GM19455 (cell line): ENCODE data around the gene MT1B.

ENCODE experiments used
- ATAC-seq: cut with Tn5 transposase; IDR thresholded peaks from one replicate; pipeline ENCODE4 v1.9.1; 2021; ENCODE audit not compliant: unreplicated experiment

Gene MT1B

DNA sequence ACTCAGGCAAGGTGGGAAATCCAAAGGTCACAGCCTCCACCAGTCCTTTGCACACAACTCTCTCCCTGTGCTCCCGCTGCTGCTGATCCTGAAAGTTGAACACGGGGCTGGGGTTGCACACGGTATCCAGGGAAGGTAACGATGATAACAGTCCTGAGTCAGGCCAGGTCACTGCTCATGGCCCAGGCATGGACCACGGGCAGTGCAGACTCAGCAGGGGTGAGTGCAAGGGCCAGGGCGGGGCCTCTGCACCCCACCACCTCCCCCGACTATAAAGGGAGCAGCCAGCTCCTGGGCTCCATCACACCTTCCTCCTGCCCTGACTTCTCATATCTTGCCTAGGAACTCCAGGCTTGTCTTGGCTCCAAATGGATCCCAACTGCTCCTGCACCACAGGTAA is at the start of gene MT1B:
Gene MT1B, plus strand, starts transcription at position 301 of the 400 bp plus-strand sequence. Its CDS starts 68 bp downstream, at position 369.
- no peak for ATAC-seq

GRCh38 chr16:56603589-56603988 is 48.1 kb upstream of the MT1B start:
- ATAC-seq: no peak

- no peak for ATAC-seq
Observed at GRCh38 chr16:56604966-56605365, 46.7 kb upstream of the MT1B start.

DNA sequence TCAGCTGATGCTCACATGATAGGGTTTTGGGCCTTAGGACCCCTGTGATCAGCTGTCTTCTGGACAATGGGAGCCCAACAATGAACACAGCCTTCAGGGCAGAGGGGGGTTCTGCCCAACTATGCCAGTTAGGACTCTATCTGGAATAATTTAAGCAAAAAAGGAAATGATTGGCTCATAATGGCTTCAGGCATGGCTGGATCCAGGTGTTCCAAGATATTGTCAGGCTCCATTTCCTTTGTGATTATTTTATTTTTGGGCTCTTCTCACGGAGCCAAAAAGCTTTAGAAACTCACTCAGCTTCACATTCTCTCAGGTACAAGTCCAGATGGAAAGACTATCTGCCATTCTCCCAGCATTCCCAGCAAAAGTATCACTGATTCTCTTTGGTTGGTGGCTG is 46.2 kb upstream of the MT1B start:
- no peak for ATAC-seq

GRCh38 chr16:56606071-56606475 is 45.6 kb upstream of the MT1B start:
- no peak for ATAC-seq

GRCh38 chr16:56606476-56607108 is 45.1 kb upstream of the MT1B start:
- ATAC-seq: no peak

DNA sequence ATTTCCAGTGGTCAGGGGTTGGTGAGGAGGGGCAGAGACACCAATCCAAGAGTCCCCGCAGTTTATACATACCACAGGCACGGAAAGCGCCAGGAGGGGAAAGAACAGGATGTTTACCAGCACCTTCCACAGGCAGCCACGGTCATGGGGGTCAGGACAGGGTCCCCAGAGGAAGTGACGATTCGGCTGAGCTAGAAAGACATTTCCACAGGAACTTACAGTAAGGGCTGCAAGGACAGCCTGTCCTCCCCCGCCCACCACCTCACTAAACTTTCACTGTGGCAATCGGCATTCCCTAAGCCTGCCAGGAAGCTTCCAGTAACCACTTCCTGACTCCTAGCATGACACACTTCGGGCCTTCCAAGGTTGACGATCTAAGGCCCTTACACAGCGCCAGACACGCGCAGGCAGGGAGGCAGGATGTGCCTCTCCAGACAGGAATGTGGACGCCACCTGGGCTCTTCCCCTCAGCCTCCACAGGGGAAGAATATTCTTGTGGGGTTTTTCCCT is 44.5 kb upstream of the MT1B start:
- ATAC-seq: no peak

DNA sequence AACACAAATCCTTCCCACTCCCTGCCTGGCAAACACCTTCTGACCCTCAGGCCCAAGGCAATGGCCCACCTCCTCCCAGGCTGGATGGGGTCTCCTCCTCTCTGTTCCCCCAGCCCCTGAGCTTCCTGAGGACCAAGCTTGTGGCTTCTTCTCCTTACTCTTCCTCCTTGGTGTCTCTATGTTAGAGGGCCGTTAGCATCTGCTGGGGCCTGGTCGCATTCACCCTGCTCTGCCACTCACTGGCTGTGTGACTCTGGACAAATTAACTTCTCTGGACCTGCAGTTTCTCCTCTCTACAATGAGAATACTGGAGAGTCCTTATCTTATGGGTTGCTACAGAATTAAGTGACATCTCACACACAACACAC is 44.0 kb upstream of the MT1B start:
- no peak for ATAC-seq

- ATAC-seq: peak; percentile 91
Observed at GRCh38 chr16:56608043-56608875, 43.4 kb upstream of the MT1B start, which contains the start of gene MT2A. Gene MT2A (plus strand): TSS chr16:56608584. CDS start chr16:56608656, 72 bp downstream.

- ATAC-seq: no peak
Observed at GRCh38 chr16:56608876-56609462, 42.7 kb upstream of the MT1B start.

GRCh38 chr16:56609463-56609921 is 42.2 kb upstream of the MT1B start:
- peak; percentile 39 for ATAC-seq

GRCh38 chr16:56610017-56610608 is 41.6 kb upstream of the MT1B start:
- ATAC-seq: no peak

- no peak for ATAC-seq
Observed at GRCh38 chr16:56610609-56611111, 41.0 kb upstream of the MT1B start.

DNA sequence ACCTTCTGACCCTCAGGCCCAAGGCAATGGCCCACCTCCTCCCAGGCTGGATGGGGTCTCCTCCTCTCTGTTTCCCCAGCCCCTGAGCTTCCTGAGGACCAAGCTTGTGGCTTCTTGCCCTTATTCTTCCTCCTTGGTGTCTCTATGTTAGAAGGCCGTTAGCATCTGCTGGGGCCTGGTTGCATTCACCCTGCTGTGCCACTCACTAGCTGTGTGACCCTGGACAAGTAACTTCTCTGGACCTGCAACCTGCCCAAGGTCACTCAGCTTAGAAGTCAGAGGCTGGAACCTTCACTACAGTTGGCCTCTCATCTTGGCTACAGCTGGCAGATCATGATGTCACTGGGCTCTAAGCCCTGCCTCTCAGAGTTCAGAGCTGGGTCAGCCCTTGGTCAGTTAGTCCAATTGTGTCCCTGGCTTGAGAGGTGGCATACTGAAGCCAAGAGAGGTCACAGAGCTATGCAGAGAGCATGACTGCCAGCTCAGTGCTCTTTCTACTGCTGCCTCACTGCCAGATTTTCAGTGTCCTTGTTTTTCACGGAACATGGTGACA is 40.3 kb upstream of the MT1B start:
- ATAC-seq: no peak

DNA sequence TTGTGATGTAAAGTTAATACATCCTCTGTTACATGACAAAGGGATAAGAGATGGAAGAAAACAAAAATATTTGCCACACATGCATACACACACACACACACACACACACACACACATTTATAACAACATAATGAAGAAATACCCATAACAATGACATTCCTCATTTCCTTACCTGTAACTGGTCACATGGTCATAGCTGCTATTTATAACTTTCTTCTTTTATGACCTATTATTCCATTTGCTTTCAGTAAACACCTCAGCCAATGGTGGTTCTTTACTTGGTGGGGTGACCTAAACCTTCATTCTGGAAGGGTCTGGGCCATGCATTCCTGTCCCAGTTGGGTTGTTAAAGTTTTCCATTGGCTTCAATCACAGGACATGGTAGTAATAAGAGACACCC is 38.0 kb upstream of the MT1B start:
- no peak for ATAC-seq

- ATAC-seq: no peak
Observed at GRCh38 chr16:56614549-56614991, 37.1 kb upstream of the MT1B start.

GRCh38 chr16:56615353-56615752 is 36.3 kb upstream of the MT1B start:
- ATAC-seq: no peak

- ATAC-seq: no peak
Observed at GRCh38 chr16:56616608-56617211, 35.0 kb upstream of the MT1B start.

- no peak for ATAC-seq
Observed at GRCh38 chr16:56617212-56618085, 34.2 kb upstream of the MT1B start.
